Inflammatory macrophage treated with lipopolysaccharide for 1 hour (primary cell): Measurements from ENCODE around the gene TBC1D5.
"Not testable (repeated sequence)": the region's sequence is repeated elsewhere in the genome, so short reads cannot be mapped to it uniquely, and the experiment has no call there.

Experiments
- DNase-seq, 2 donors: peaks; one replicate each; pipeline ENCODE4 v3.0.0-alpha.2; 2020 to 2022

The TBC1D5 gene

GRCh38 chr3:17640466-17640865 lies 102.0 kb downstream of the TBC1D5 start:
- no peak for DNase-seq

DNA sequence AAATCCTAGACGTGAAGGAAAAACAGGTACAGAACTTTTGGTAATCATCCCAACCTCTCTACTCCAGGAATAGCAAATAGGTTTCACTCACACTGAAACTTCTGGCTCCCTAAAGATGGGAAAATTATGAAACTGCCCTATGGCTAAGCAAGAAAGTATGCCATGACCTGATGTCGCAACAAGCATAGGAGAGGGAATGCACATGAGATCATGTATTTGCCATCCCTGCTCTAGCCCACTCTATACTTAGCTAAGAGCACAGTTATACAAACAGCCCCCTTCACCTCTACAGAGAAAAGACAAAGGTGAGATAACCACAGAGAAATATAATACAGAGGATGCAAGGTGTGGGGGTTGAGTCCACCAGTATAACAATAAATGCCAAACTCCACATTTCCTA lies 102.7 kb downstream of the TBC1D5 start:
- DNase-seq = peak in 1 of 2 donors; percentile 40

DNA sequence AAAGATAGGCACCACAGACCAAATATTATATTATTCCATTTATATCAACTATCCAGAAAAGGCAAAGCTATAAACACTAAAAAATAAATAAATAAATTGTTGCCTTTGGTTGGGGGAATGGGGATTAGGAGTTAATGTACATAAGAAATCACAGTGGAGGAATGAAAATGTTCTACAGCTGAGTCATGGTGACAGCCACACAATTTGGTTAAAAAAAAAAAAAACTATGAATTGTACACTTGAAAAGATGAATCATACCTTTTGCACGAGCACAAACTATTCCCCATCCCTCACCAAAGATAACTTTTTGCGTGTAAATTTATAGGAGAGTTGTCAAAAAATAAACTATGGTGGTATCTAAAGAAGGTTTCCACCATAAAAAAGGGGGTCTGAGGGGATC lies 103.2 kb downstream of the TBC1D5 start:
- DNase-seq = no peak

- DNase-seq = peak; percentile 55 to 63
Measured at GRCh38 chr3:17638356-17638755, 104.1 kb downstream of the TBC1D5 start.

DNA sequence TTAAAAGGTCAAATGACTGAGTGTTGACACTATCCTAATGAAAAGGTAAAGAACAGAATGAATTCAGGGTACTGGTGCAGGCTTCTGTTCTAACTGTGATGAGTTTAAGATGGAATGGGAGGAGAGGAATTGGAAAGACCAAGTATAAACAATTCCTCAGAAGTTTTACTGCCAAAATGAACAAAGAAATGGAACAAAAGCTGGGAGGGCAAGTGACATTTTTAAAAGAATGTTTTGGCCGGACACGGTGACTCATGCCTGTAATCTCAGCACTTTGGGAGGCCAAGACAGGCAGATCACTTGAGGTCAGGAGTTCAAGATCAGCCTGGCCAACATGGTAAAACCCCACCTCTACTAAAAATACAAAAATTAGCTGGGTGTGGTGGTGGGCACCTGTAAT lies 106.8 kb downstream of the TBC1D5 start:
- DNase-seq = not testable (repeated sequence)

DNA sequence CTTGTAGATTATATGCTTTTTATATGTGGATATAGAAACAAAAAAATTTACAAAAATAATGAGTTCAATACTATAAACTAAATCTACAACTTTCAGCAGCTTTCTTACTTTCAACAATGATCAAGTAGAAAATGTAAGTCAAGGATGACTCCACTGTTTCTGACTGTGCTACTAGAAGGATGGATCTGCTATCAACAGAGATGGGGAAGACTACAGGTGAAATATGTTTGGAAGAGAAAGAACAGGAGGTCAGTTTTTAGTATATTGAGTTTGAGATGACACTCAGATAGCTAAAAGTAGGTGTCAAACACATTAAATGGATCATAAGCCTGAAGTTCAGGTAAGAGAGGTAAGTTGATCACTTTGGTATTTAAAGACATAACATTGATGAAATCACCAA lies 107.5 kb downstream of the TBC1D5 start:
- DNase-seq = no peak

DNA sequence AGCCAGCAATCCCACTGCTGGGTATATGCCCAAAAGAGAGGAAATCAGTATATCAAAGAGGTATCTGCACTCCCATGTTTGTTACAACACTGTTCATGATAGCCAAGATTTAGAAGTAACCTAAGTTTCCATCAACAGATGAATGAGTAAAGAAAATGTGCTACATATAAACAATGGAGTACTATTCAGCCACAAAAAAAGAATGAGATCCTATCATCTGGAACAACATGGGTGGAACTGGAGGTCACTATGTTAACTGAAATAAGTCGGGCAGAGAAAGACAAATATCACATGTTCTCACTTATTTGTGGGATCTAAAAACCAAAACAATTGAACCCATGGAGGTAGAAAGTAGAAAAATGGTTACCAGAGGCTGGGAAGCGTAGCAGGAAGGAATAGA lies 108.2 kb downstream of the TBC1D5 start:
- no peak for DNase-seq

- DNase-seq = peak; percentile 43 to 45
Measured at GRCh38 chr3:17632401-17633100, 109.9 kb downstream of the TBC1D5 start.

GRCh38 chr3:17631609-17632008 lies 110.8 kb downstream of the TBC1D5 start:
- DNase-seq = no peak

GRCh38 chr3:17629400-17629799 lies 113.0 kb downstream of the TBC1D5 start:
- DNase-seq = no peak

DNA sequence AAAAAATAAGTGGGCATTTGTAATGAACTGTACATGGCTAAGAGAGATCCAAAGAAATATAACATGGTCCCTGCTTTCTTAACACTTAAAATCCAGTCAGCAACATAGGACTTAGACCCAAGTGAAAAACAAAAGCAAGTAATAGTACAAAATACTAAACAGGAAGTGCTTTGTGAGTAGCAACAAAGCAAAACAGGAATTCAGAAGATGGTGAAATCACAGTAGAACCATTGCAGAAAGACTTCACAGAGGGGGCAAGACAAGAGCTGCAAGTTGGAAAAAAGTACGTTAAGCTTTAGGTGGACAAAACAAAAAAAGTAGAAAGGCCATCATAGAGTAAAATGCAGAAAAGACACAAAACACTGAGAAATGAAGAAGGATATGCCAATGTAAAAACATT lies 116.0 kb downstream of the TBC1D5 start:
- DNase-seq = peak; percentile 52 to 58

DNA sequence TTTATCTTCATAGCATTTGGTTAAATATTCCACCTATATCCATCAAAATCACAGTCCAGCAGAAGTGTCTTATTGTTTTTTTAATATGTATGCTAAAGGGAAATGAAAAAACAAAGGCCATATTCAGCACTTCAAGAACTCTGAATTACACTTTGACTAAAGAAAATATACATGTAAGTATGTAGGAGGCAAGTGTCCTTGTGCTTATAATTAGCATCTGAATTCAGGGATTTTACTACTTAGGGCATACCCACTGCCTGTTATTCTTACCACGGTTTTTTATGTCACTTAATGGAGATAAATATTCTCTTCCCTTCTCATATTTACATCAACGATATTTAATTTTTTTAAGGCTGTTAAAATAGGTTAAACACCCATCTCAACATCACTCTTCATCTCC lies 117.3 kb downstream of the TBC1D5 start:
- no peak for DNase-seq

- no peak for DNase-seq
Measured at GRCh38 chr3:17623464-17623863, 119.0 kb downstream of the TBC1D5 start.

- DNase-seq = no peak
Measured at GRCh38 chr3:17619968-17620367, 122.5 kb downstream of the TBC1D5 start.

DNA sequence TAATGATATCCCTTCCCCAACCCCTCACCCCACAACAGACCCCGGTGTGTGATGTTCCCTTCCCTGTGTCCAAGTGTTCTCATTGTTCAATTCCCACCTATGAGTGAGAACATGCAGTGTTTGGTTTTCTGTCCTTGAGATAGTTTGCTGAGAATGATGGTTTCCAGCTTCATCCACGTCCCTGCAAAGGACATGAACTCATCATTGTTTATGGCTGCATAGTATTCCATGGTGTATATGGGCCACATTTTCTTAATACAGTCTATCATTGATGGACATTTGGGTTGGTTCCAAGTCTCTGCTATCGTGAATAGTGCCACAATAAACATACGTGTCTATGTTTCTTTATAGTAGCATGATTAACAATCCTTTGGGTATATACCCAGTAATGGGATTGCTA lies 129.4 kb downstream of the TBC1D5 start:
- DNase-seq = not testable (repeated sequence)

DNA sequence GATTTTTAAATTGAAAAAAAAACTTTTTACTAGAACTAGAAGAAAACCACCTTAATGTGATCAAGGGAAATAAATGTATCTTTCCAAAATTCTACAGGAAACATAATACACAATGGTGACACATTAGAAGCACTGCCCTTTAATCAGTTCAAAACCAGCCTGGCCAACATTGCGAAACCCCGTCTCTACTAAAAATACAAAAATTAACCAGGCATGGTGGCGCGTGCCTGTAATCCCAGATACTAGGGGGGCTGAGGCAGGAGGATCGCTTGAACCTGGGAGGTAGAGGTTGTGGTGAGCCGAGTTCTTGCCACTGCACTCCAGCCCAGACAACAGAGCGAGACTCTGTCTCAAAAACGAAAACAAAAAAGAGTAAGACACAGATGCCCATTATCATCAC lies 134.5 kb downstream of the TBC1D5 start:
- no peak for DNase-seq

DNA sequence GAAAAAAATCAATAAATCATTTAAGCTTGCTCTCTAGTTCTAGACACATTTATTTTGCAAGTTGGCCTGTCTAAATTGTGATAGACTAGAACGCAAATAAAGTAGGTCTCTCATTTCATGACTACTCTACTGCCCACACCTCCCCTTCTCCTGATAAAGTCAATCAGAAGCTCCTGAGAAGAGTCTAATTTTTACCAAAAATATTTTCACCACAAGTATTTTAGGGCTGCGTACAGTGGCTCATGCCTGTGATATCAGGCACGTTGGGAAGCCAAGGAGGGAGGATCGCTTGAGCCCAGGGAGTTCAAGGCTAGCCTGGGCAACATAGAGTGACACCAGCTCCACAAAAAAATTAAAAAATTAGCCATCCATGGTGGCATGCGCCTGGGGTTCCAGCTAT lies 136.5 kb downstream of the TBC1D5 start:
- DNase-seq = no peak

DNA sequence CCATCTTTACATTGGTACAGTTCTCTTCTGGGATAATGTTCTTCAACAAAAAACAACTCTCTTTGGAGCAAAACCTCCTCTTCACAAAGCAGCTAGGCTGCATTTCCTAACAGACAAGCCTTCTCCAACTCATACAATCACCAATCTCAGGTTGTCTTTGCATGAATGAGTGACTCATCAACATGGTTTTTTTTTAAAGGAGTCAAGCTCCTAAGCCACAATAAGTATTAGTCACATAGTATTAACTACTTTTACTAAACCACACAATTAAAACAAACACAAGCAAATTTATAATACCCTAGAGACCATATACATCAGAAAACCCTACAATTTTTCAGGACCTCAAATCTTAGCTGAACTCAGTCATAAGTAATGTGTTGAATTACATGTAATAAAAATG lies 137.4 kb downstream of the TBC1D5 start:
- no peak for DNase-seq

DNA sequence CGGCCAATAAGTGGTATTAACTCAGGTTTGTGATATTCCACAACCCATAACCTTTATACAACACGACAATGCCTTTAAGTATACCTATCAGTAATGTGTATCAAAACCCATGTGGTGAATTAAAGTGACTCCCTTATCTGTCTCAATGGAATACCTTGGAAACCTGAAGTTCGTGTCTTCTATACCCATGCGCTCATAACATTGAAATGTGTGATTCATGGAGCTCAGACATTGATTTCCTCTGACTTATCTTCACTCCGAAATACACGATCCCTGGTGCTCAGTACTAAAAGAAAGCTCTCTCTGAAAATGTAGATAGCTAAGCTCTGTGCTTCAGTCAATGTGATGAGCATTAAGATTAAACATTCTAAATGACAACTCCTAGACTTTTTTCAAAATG lies 140.3 kb downstream of the TBC1D5 start:
- no peak for DNase-seq

DNA sequence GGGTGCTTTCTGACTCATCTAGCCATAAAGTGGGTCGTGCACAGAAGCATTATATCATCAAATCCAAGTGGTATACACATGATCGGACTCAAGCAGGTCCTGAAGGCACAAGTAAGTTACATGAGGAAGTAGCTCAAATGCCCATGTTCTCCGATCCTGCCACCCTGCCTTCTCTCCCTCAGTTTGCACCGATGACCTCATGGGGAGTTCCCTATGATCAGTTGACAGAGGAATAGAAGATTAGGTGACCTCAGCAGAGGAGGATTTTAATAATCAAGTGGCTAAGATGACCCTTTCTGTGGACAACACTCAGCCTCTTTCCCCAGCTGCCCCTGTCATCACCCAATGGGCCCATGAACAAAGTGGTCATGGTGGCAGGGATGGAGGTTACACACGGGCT lies 149.5 kb downstream of the TBC1D5 start:
- peak in 1 of 2 donors; percentile 27 for DNase-seq

DNA sequence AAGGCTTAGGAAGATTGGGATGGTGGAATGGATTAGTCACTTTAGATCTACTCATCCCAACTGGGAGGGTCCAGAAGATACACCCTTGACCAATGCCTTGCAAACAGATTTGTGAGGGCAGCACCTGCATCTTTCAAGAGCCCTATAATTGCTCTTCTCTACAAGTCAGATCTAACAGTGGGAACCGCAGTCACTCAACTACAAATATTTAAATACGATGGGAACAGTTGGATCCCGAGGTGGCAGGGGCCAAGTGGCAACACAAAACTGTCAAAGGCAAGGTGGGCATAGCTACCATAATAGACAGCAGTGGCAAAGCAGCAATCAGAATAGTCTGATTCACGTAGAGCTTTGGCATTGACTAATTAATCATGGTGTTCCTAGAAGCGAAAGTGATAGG lies 152.0 kb downstream of the TBC1D5 start:
- DNase-seq = no peak

GRCh38 chr3:17589888-17590287 lies 152.5 kb downstream of the TBC1D5 start:
- no peak for DNase-seq

- no peak for DNase-seq
Measured at GRCh38 chr3:17588422-17588821, 154.0 kb downstream of the TBC1D5 start.

DNA sequence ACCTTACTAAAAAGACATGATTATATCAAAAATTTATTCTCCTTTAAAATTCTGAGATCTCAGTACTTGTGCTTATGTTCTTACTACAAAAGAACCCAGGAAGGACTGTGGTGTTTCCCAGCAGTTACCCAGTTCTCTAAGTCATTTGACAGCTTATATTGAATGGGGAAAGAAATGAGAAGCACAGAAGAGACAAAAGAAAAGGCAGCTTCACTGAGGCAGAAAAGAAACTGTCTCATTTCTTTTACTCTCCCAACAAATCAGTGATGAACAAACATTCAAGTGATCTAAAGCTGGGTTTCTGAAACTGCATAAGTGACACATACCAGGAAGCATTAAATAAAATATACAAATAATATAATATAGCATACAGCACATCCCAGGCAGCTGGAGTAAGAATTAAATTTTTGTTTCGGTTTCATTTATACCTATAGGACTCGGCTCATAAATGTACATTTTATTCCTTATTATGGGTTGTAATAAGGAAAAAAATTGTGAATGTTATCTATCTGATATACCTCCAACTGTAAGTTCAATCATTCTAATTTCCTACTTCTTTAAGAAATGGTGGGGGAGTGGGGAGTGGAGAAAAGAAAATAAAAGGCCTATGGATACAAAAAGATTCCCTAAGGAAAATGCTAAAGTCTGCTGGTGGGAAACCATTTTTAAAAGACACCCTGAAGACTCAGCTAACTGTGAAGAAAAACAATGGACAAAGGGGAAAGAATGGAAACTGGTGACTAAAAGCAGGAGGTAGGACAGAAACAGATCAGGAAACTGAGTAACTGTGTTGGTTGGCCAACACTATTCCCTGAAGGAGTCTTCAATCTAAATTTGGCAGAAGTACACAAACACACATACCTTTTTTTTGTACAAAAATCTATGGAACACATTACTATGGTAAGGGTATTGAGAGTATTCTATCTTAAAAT lies 156.8 kb downstream of the TBC1D5 start:
- DNase-seq = no peak
